NT2/D1 (cell line): Measurements from ENCODE around the gene KCNQ1.

Experiments used
- YY1 ChIP-seq: IDR thresholded peaks from 2 replicates; pipeline ENCODE4 v1.6.1; 2011; ENCODE audit not compliant: insufficient read length, insufficient read depth
- ZNF274 ChIP-seq: IDR thresholded peaks from 2 replicates; pipeline ENCODE4 v1.6.1; 2011; ENCODE audit warnings: mild to moderate bottlenecking, low read depth, low read length

GRCh38 chr11:2752923-2753322 lies 308.1 kb downstream of the KCNQ1 start:
- no peak for TF ChIP-seq ZNF274
- TF ChIP-seq YY1 = no peak
